Subcutaneous adipose tissue (tissue), 4 donors: ENCODE data around the gene NDEL1. TPM values are rescaled to one million over a fixed set of nuclear protein-coding genes. Genes with fewer than 3 reads are reported as not detected.

Experiments used
- CTCF ChIP-seq: fragments of 450-650 bp; IDR thresholded peaks from one replicate; pipeline ENCODE4 v1.5.1; 2016; ENCODE audit warnings: low read depth, mild to moderate bottlenecking, control low read depth, antibody characterized with exemption, moderate library complexity
- small RNA-seq: library from RNA; depleted of rRNA; stranded (forward); fragments of <200 nt; gene quantifications from one replicate; pipeline ENCODE3, GENCODE V24; 2016
- total RNA-seq, 4 donors: library from RNA; depleted of rRNA; stranded (reverse); fragments of >200 nt; gene quantifications; one replicate each; pipeline ENCODE4 v1.1.0, GENCODE V29; 2016

NDEL1 gene
- total RNA-seq, 4 donors from 2014 or later, result 58.3 to 80.4 (median 67.3) TPM

- TF ChIP-seq CTCF, result no peak
Observed at GRCh38 chr17:8500609-8501008, 64.9 kb downstream of the NDEL1 start.

GRCh38 chr17:8502126-8502525 is 66.4 kb downstream of the NDEL1 start:
- TF ChIP-seq CTCF, result no peak

- TF ChIP-seq CTCF, result no peak
Observed at GRCh38 chr17:8503368-8503767, 67.7 kb downstream of the NDEL1 start.

GRCh38 chr17:8503807-8504206 is 68.1 kb downstream of the NDEL1 start:
- TF ChIP-seq CTCF, result no peak

GRCh38 chr17:8504460-8505207 is 69.0 kb downstream of the NDEL1 start:
- TF ChIP-seq CTCF, result no peak

GRCh38 chr17:8506145-8506544 is 70.5 kb downstream of the NDEL1 start:
- TF ChIP-seq CTCF, result no peak

GRCh38 chr17:8514801-8515200 is 79.1 kb downstream of the NDEL1 start:
- TF ChIP-seq CTCF, result no peak

Small RNA genes within 50 kb of the gene (small RNA-seq; reads per million reads assigned to genes)
- gene RNU7-43P, result not detected

Other genes with a start within 250 kb of the NDEL1 start
- gene BORCS6, start 245.7 kb upstream of the NDEL1 start, total RNA-seq, result 10 to 100 TPM in 2 of 4 donors, 1 to 10 TPM in 2; 2.9 to 10.4 (median 9.3) TPM
- 1 to 10 TPM in 3 of 4 donors, not detected in 1; 1.3 to 3.4 (median 2.2) TPM for gene AURKB, start 225.3 kb upstream of the NDEL1 start, total RNA-seq
- gene CTC1, start 187.8 kb upstream of the NDEL1 start, total RNA-seq, result 10 to 100 TPM; 11.6 to 17.6 (median 14.9) TPM
- gene PFAS, start 186.6 kb upstream of the NDEL1 start, total RNA-seq, result 10 to 100 TPM in 3 of 4 donors, 1 to 10 TPM in 1; 7.5 to 20.9 (median 12.0) TPM
- 10 to 100 TPM; 16.5 to 23.2 (median 19.0) TPM for gene RANGRF, start 147.2 kb upstream of the NDEL1 start, total RNA-seq
- 1 to 10 TPM; 1.7 to 8.1 (median 2.4) TPM for gene SLC25A35, start 140.5 kb upstream of the NDEL1 start, total RNA-seq
- gene ARHGEF15, start 125.6 kb upstream of the NDEL1 start, total RNA-seq, result 10 to 100 TPM; 20.3 to 73.1 (median 36.9) TPM
- gene ODF4, start 96.0 kb upstream of the NDEL1 start, total RNA-seq, result not detected
- 1,000 to 10,000 TPM; 2,871 to 4,677 (median 3,762) TPM for gene RPL26, start 52.7 kb upstream of the NDEL1 start, total RNA-seq
- gene RNF222, start 38.1 kb upstream of the NDEL1 start, total RNA-seq, result not detected
- gene MYH10, start 194.8 kb downstream of the NDEL1 start, total RNA-seq, result 10 to 100 TPM; 39.8 to 70.6 (median 47.9) TPM